ENCODE data around the gene TBC1D22A. TPM values are rescaled to one million over a fixed set of nuclear protein-coding genes. Genes with fewer than 3 reads are reported as not detected.

The TBC1D22A gene
- total RNA-seq, 1 donor from 2014 or later, result 10.6 TPM

DNA sequence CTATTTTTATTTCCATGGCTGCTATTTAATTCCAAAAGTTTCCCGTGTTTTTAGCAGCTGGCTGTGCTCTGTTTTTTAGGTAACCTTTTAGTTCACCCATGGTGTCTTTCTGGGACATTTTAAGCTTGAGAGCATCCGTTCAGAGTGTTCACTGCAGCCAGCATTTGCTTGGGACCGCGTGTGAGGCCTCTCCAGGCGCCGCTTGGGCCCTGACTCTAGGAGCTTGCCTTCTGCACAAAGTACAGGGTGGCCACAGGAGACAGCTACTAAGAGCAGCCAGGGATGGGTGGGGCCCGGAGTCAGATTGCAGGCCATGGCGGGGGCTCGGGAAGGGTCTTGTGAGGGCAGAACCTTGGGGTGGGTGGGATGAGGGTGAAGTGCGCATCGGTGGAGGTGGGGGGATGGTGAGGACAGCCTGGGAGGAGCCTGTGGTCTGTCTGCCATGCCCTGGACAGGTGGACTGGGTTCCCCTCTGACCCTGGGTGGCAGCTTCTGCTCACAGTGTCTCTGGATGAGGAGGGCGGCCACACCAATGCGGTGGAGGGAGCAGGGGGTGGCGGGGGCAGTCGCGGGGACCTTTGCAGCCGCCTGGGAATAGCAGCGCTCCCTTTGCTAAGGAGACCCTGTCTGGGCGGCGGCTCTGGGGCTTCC, 288.1 kb downstream of the TBC1D22A start:
- Mint-ChIP-seq H3K9me3 (no peaks in the 10 kb centered on the region), H3K27ac (peak overlapping the region; percentile 42), H3K4me1 (peaks cover 37% of the 10 kb centered on the region), H3K27me3 (ENCODE audit: insufficient read depth, low read depth) (no peaks in the 10 kb centered on the region), H3K4me3 (no peak overlapping the region), H3K36me3 (no peaks in the 10 kb centered on the region)
- Histone ChIP-seq H3K4me1 (peaks cover 26% of the 10 kb centered on the region), H3K36me3 (no peaks in the 10 kb centered on the region), H3K9ac (no peak overlapping the region), H3K4me2 (no peak overlapping the region), H3K4me3 (no peak overlapping the region), H2AFZ (replicated peaks) (no peak overlapping the region), H4K20me1 (ENCODE audit: low read depth) (peaks cover 6% of the 10 kb centered on the region), H3K27me3 (no peaks in the 10 kb centered on the region), H3K27ac (no peak overlapping the region), H3K79me2 (ENCODE audit: low read depth) (no peaks in the 10 kb centered on the region), H3F3A (ENCODE audit: low read depth) (no peaks in the 10 kb centered on the region), H3K9me3 (ENCODE audit: low read depth) (no peaks in the 10 kb centered on the region)
- TF ChIP-seq, protein P1, sequence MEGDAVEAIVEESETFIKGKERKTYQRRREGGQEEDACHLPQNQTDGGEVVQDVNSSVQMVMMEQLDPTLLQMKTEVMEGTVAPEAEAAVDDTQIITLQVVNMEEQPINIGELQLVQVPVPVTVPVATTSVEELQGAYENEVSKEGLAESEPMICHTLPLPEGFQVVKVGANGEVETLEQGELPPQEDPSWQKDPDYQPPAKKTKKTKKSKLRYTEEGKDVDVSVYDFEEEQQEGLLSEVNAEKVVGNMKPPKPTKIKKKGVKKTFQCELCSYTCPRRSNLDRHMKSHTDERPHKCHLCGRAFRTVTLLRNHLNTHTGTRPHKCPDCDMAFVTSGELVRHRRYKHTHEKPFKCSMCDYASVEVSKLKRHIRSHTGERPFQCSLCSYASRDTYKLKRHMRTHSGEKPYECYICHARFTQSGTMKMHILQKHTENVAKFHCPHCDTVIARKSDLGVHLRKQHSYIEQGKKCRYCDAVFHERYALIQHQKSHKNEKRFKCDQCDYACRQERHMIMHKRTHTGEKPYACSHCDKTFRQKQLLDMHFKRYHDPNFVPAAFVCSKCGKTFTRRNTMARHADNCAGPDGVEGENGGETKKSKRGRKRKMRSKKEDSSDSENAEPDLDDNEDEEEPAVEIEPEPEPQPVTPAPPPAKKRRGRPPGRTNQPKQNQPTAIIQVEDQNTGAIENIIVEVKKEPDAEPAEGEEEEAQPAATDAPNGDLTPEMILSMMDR (IDR thresholded peaks at IDR 0.05), result no peak
- TF ChIP-seq EZH2 (IDR thresholded peaks at IDR 0.05), result no peak
- no peak for TF ChIP-seq EZH2phosphoT487 (IDR thresholded peaks at IDR 0.05)
- no peak for DNase-seq (ENCODE audit: low spot score)

DNA sequence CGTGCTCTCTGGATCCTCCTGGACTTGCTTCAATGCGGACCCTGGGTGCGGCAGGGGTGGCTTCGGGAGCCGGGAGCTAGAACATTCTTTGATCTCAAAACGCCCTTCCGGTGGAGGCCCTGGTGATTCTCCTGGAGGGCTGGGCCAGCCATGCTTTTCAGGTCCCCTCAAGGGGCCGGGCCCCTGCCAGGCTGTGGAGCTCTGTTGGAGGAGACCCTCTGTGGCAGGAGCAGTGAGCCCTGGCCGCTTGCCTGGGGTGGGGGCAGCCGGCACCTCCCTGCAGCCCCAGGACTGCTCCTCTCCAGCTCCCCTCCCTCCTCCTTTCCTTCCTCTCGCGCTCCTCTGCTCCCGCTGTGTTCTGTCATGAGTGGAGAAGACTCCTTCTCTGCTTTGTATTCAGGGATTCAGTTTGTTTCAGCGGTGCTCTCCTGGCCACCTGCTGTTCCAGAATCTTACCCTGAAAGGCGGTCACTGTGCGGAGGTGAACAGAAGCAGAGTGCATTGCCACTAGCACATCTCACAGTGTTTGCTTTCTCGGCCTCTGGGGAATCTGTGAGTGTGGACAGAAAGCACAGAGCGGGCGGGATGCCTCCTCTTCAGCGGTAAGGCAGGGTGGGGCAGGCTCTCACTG, 289.1 kb downstream of the TBC1D22A start:
- Mint-ChIP-seq H3K4me3 (peak overlapping the region; percentile 62), H3K27ac (peak overlapping the region; percentile 97)

DNA sequence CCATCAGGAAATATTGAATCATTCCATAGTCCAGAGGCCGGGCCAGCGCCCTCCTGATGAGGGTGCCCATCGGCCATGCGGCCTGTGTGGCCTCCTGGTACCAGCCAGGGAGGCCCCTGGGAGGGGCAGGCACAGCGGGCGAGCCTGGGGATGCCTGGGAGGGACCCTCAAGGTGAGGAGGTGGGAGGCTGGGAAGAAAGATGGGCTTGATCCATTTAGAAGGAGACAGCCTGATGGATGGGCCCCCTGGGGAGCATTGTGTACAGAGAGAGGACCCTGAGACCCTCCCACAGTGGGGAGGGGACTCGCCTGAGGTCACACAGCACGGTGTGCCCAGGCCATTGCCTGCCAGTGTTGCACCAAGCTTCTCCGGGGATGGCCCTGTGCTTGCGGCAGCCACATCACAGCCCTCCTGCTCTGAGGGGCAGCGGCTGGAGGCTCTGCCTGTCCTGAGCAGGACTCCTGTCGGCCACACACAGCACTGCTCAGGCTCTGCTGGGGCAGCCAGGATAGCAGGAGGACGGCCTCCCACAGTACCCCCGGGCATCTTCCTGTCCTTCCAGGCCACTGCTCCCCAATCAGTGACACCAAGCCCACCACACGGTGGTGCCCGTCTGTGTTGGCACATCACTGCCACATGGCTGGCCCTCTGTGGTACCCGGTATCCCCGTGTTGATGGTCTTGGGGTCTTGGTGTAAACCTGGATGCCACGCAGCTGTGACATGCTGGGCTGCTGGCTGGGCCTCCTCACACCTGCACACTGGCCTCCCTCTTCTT, 290.0 kb downstream of the TBC1D22A start:
- Histone ChIP-seq H3K9ac (no peak overlapping the region), H2AFZ (replicated peaks) (no peak overlapping the region), H3F3A (ENCODE audit: low read depth) (no peaks in the 10 kb centered on the region), H3K4me2 (peak overlapping the region; percentile 15), H3K4me3 (no peak overlapping the region), H3K27me3 (no peaks in the 10 kb centered on the region), H3K4me1 (peaks cover 26% of the 10 kb centered on the region), H4K20me1 (ENCODE audit: low read depth) (peaks cover 6% of the 10 kb centered on the region), H3K9me3 (ENCODE audit: low read depth) (no peaks in the 10 kb centered on the region), H3K27ac (no peak overlapping the region), H3K79me2 (ENCODE audit: low read depth) (no peaks in the 10 kb centered on the region), H3K36me3 (no peaks in the 10 kb centered on the region)
- no peak for DNase-seq (ENCODE audit: low spot score)
- Mint-ChIP-seq H3K27ac (peak overlapping the region; percentile 97), H3K9me3 (no peaks in the 10 kb centered on the region), H3K27me3 (ENCODE audit: insufficient read depth, low read depth) (no peaks in the 10 kb centered on the region), H3K4me1 (peaks cover 43% of the 10 kb centered on the region), H3K36me3 (no peaks in the 10 kb centered on the region), H3K4me3 (no peak overlapping the region)
- TF ChIP-seq EZH2phosphoT487 (IDR thresholded peaks at IDR 0.05) (no peak), EZH2 (IDR thresholded peaks at IDR 0.05) (no peak)
- TF ChIP-seq, protein P1 (IDR thresholded peaks at IDR 0.05), result no peak

More for the DNA sequence above, 289.1 kb downstream of the TBC1D22A start:
- H3K9me3 Mint-ChIP-seq, result no peaks in the 10 kb centered on the region
- no peaks in the 10 kb centered on the region for H3K27me3 Mint-ChIP-seq (ENCODE audit: insufficient read depth, low read depth)
- no peaks in the 10 kb centered on the region for H3K27me3 ChIP-seq
- no peaks in the 10 kb centered on the region for H3K79me2 ChIP-seq (ENCODE audit: low read depth)
- TF ChIP-seq, protein P1 (IDR thresholded peaks at IDR 0.05), result no peak
- no peak for TF ChIP-seq EZH2phosphoT487 (IDR thresholded peaks at IDR 0.05)
- TF ChIP-seq EZH2 (IDR thresholded peaks at IDR 0.05), result no peak
- no peaks in the 10 kb centered on the region for H3K36me3 ChIP-seq
- H2AFZ ChIP-seq (replicated peaks), result no peak overlapping the region
- H3K4me3 ChIP-seq, result no peak overlapping the region
- peaks cover 43% of the 10 kb centered on the region for H3K4me1 Mint-ChIP-seq
- DNase-seq (ENCODE audit: low spot score), result peak; percentile 49
- H3K36me3 Mint-ChIP-seq, result no peaks in the 10 kb centered on the region
- peak overlapping the region; percentile 15 for H3K4me2 ChIP-seq
- H3K9ac ChIP-seq, result no peak overlapping the region
- no peaks in the 10 kb centered on the region for H3K9me3 ChIP-seq (ENCODE audit: low read depth)
- H3K27ac ChIP-seq, result peak overlapping the region; percentile 14
- H3F3A ChIP-seq (ENCODE audit: low read depth), result no peaks in the 10 kb centered on the region
- H3K4me1 ChIP-seq, result peaks cover 26% of the 10 kb centered on the region
- H4K20me1 ChIP-seq (ENCODE audit: low read depth), result peaks cover 6% of the 10 kb centered on the region

All from neural progenitor cell (in vitro differentiated cells).